ENCODE measurements around the gene CCNL2.
"Not testable (repeated sequence)": the region's sequence is repeated elsewhere in the genome, so short reads cannot be mapped to it uniquely, and the experiment has no call there.

The CCNL2 gene

DNA sequence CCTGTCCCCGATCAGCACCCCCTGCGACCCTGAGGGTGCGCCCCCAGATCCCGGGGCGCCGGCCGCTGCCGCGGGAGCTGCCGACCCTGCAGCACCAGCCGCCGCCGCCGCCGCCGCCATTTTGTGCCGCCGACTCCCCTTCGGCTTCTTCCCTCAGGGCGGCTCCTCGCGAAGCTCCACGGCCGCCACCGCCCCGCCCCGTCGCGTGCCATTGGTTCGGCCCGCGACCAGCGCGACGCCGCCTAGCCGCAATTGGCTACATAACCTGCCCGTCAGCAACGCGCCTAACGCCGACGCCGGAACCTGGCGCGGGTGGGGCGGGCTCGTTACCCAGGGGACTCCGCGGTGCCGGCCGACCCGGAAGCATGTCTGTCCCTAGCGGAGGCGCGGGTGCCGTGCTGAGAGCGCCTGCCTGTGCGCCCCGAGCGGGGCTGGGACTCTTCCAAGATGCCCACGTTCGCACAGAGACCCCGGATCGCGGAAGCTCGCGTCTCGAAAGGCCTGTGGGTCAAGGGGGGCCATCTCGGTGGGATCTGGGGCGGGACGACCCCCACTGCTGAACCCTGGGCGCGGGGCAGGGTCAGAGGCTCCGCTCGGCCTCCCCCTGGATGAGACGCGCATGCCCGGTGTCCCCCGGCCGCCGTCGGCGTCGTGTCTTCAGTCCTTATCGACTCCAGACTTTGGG is at the start of gene CCNL2:
CCNL2 (minus strand) TSS at position 149 of the 685 bp plus-strand sequence; CDS start at position 120, 29 bp downstream.
- peak; percentile 99 for DNase-seq

- DNase-seq: not testable (repeated sequence)
Observed at GRCh38 chr1:1446631-1447030, 47.5 kb upstream of the CCNL2 start.

DNA sequence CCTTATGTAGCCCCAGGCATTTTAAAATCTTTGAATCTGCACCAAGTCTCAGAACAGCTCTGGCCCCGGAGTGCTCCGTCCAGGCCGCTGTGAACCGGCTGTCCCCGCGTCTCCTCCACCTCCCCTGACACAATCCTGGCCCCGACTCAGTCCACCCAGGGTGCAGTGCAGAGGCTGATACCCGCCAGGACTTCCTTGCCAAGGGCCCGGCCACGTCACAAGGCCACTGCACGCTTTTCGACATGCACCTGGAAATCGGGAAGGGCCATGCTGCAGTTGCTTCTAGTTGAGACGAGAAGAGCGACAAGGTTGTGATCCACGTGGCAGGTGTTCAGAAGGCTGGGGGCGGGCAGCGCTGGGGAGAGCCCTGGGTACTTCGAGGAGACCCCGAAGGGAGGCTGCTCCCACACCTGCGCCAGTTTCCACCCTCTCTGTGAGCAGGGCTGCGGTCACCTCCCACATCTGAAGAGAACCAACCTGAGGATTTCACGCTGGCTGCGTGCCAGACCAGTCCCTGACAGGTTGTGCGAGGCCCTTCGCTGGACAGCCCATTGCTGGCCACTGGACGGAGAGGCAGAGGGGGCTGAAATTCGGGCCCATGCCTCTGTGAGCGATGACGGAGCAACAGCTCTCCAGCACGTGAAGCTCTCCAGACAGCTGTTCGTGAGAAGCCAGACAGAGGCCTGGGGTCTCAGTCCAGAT is 43.1 kb upstream of the CCNL2 start:
- no peak for DNase-seq

DNA sequence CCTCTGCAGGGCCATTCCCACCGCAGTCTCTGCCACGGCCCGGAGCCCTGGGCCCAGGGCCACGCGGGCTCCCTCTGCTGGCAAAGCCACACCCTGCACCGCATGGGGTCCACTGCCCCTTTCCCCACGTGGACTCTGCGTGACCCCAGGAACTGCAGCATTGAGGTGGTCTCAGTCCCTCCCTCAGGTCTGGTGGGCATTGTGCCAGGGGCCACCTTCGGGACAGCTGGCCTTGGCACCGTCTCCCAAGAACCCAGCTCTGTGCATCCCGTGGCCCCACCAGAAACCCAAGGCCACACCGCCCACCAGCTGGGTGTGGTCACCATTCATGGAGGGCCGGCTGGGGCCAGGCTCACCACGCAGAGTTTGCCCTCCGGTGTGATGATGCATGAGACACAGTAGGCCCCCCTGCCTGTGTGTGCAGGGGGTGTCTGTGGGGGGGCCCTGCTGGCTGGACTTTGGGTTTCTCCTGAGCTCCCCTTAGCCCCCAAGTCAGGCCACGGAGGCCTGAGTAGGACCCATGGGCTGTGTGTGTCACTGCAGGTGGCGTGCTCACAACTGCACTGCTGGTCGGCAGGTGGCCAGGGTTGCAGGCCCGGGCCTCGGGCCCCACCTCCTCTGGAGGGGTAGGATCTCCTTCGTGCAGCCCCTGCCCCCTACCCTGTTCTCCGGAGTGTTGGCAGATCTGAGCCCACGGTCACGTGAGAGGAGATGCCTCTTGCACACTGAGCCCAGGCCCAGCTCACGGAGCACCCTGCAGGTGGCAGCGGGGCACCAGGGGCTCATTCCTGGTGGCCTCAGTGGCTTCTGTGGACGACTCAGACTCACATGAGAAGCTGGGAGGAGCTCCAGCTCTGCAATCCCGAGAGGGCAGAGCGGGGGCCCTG is 42.1 kb upstream of the CCNL2 start:
- peak; percentile 68 for DNase-seq

GRCh38 chr1:1440262-1441001 is 41.3 kb upstream of the CCNL2 start:
- no peak for DNase-seq

- no peak for DNase-seq
Observed at GRCh38 chr1:1439546-1440261, 40.6 kb upstream of the CCNL2 start.

DNA sequence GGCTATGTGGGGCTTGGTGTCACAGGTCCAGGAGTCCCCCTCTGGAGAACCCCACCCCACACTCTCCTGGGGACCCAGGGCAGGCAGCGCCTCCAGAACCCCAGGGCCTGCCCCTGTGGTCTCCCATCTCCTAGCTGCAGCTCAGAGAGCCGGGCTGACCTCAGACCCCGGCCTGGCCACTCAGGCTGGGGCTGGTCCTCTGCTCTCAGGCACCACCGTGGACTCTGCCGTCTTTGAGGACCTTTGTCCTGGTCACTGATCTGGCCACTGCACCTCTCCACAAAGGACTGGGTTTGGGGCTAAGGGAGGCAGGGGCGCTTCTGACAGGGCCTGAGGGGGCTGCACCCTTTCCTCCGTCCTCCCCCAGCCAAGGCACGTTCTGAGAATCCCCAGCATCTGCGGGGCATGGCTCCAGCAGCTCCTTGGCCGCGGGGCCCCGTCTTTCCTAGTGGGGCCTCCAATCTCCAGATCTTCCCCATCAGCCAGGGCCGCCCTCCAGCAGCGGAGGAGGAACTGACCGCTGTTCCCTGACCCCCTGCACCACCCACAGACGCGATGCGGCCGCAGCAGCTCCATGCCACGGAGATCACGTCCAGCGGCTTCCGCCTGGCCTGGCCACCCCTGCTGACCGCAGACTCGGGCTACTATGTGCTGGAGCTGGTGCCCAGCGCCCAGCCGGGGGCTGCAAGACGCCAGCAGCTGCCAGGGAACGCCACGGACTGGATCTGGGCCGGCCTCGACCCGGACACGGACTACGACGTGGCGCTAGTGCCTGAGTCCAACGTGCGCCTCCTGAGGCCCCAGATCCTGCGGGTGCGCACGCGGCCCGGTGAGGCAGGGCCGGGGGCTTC is 39.6 kb upstream of the CCNL2 start:
- DNase-seq: no peak

- no peak for DNase-seq
Observed at GRCh38 chr1:1437904-1438376, 38.8 kb upstream of the CCNL2 start.

- no peak for DNase-seq
Observed at GRCh38 chr1:1437033-1437903, 38.1 kb upstream of the CCNL2 start.

DNA sequence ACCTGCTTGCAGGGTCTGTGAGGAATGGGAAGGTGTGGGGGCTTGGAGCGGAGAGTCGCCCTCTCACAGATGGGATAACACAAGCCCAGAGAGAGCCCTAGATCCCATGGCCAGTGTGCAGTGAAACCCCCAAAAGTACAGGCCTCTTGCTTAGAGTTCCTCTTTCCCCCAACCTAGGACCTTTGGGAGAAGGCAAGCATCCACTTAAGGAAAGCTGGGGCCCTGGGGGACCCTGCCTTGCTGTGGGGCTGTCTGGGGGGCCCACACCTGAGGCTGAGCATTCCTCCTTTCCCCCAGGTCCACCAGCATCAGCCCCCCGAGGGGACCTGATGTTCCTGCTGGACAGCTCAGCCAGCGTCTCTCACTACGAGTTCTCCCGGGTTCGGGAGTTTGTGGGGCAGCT is 37.5 kb upstream of the CCNL2 start:
- no peak for DNase-seq

DNA sequence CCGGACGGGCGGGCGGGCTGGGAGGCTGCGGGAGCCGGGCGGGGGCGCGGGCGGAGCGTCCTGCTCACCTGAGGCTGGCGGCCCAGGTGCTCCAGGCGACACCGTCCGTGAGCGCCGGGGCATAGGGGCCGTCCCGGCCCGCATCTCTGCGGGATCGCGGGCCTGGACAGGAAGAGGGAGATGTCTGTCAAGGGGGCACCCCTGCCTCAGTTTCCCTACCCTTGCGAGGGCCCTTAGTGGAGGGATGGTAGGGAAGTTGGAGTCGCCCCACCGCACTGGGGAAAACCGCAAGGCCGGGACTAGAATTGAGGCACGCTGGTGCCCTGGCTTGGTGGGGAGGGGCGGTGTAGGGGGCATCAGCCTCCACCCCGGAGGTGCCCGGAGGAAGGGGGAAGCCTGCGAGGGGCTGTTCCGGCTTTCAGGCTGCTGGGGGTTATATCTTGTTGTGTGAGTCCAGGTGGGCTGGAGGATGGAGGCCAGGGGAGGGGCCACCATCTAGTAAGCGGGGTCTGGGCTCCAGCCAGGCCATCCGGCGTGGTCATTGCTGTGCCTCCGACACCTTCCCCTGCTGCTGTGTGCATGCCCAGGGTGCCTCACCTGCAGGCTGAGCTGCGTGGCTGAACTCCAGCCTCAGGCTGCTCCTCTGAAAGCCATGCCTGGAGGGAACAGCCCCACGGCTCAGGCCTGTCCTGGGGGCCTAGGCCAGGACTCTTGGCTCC is 36.9 kb upstream of the CCNL2 start:
- DNase-seq: no peak

GRCh38 chr1:1435106-1435903 is 36.2 kb upstream of the CCNL2 start, which contains the start of gene VWA1:
Gene VWA1, plus strand, starts transcription at chr1:1435690. Its CDS starts 59 bp downstream, at chr1:1435749.
- peak; percentile 83 for DNase-seq

DNA sequence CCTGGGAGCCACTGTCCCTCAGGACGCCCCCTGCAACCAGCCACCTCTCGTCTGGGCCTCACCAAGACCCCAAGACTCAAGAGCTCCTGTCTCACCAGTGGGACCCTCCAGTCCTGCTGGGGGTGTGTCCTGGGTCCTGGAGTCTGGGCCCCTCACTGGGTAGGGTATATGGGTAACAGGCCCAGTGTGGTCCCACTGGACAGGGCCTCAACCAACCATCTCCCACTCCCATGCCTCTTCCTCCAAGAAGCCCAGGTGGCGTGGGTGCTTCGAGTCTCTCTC is 35.6 kb upstream of the CCNL2 start:
- no peak for DNase-seq

DNA sequence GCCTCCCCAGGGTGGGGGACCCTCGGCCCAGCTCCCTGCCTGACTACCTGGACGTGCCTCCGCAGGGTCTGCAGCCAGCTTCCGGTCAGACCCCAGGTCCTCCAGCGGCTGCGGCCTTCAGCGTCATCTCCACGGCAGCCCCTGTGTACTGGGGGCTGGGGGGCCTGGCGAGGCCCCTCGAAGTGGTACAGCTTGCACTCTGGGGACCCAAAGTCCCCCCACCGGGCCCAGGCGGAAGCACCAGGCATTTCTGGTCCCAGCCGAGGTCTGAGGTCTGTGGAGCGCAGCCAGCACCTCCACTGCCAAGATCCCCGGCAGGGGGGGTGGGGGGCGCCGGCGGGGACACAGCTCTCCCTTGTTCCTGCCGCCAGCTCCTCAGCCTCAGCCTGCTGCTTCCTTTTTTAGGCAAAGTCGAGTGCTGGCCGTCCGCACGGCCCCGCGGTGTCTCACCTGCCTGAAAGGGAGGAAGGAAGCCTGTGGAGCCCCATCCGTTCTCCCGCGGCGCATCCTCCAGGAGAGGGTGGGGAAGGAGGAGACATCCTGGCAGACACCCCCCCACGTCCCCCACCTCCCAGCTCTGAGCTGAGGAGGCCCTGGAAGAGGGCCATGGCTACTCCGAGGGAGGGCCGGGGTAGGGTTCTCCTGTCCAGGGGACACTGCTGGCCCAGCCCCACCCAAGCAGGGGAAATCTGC is 35.1 kb upstream of the CCNL2 start:
- DNase-seq: peak; percentile 54

DNA sequence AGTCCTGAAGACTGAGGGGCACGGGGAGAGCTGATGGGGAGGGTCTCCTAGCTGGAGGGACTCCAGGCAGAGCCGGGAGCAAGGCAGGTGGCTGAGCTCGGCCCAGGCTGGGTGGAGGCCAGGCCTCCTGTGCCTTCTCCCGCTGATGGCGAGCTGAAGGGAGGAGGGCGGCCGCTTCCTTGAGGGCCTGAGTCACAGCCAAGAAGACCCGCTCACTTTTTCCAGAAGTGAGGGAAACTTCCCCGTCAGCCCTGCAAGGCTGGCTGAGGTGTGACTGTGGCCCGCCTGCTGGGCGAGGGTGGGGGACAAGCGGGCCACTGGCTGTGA is 34.6 kb upstream of the CCNL2 start:
- DNase-seq: peak; percentile 62

GRCh38 chr1:1432951-1433803 is 34.0 kb upstream of the CCNL2 start:
- peak; percentile 72 for DNase-seq
